Right renal pelvis (tissue), 4 donors: ENCODE data around the gene NF2. TPM values are rescaled to one million over a fixed set of nuclear protein-coding genes. Genes with fewer than 3 reads are reported as not detected.

ENCODE experiments used
- DNase-seq, 4 donors: peaks; one replicate each; pipeline ENCODE4 v3.0.0-alpha.2; 2013; ENCODE audit warnings: low read depth in 4 of 4, low spot score in 3 of 4, missing footprints in 1 of 4
- polyA plus RNA-seq, 4 donors: library from polyadenylated mRNA; unstranded; fragments of 120-200 nt; gene quantifications; one replicate each; pipeline ENCODE4 v1.2.1, GENCODE V29; 2013; ENCODE audit not compliant: insufficient read length in 4 of 4

NF2 gene
- polyA plus RNA-seq, 4 donors: 24.3 to 30.6 (median 30.1) TPM

- no peak for DNase-seq
These were observed 56.6 kb downstream of the NF2 start for GRCh38 chr22:29660021-29660420.

- no peak for DNase-seq
These were observed 57.9 kb downstream of the NF2 start for GRCh38 chr22:29661336-29661735.

GRCh38 chr22:29663180-29663821 lies 59.9 kb downstream of the NF2 start:
- no peak for DNase-seq

- DNase-seq: no peak
These were observed 62.1 kb downstream of the NF2 start for GRCh38 chr22:29665486-29665885.

- DNase-seq: no peak
These were observed 65.2 kb downstream of the NF2 start for GRCh38 chr22:29668673-29669072.

- no peak for DNase-seq
These were observed 67.2 kb downstream of the NF2 start for GRCh38 chr22:29670626-29671025.

- DNase-seq: no peak
These were observed 70.1 kb downstream of the NF2 start for GRCh38 chr22:29673361-29674066.

- no peak for DNase-seq
These were observed 70.7 kb downstream of the NF2 start for GRCh38 chr22:29674121-29674520.

- no peak for DNase-seq
These were observed 75.9 kb downstream of the NF2 start for GRCh38 chr22:29679316-29679715.

GRCh38 chr22:29683536-29683935 lies 80.1 kb downstream of the NF2 start:
- no peak for DNase-seq

- DNase-seq: no peak
These were observed 80.8 kb downstream of the NF2 start for GRCh38 chr22:29684244-29684643.

GRCh38 chr22:29689206-29689879 lies 85.9 kb downstream of the NF2 start:
- no peak for DNase-seq

- peak in 1 of 4 donors; percentile 26 for DNase-seq
These were observed 86.4 kb downstream of the NF2 start for GRCh38 chr22:29689880-29690213.

GRCh38 chr22:29690476-29690875 lies 87.0 kb downstream of the NF2 start:
- DNase-seq: no peak

- no peak for DNase-seq
These were observed 88.3 kb downstream of the NF2 start for GRCh38 chr22:29691636-29692326.

GRCh38 chr22:29692327-29692640 lies 88.9 kb downstream of the NF2 start:
- no peak for DNase-seq

GRCh38 chr22:29693161-29693560 lies 89.7 kb downstream of the NF2 start:
- DNase-seq: no peak

- no peak for DNase-seq
These were observed 90.2 kb downstream of the NF2 start for GRCh38 chr22:29693671-29694070.

GRCh38 chr22:29695129-29695926 lies 91.9 kb downstream of the NF2 start:
- DNase-seq: no peak

- DNase-seq: no peak
These were observed 94.6 kb downstream of the NF2 start for GRCh38 chr22:29697853-29698598.
